ENCODE measurements around the gene PPOX. TPM values are rescaled to one million over a fixed set of nuclear protein-coding genes. Genes with fewer than 3 reads are reported as not detected.

PPOX gene
- total RNA-seq, 1 experiment from 2014 or later = 24.2 TPM

- RAD21 ChIA-PET (ENCODE audit: low non-redundant PET in 1 of 2, low total read pairs in 2 of 2, uncharacterized antibody in 2 of 2, unreplicated experiment in 2 of 2) = no interaction called here
- Histone ChIP-seq H3K9me2 (ENCODE audit: insufficient read depth) (no peaks in the 10 kb centered on the region), H3K4me1 (ENCODE audit: control insufficient read depth in 1 of 2, insufficient read depth in 2 of 2, low read length in 2 of 2) (peaks cover 10 to 30% of the 10 kb centered on the region in 2 experiments; a peak in 3 of 4 replicates), H4K20me1 (ENCODE audit: insufficient read depth) (no peaks in the 10 kb centered on the region), H3K4me3 (replicated peaks in 1 of 2; ENCODE audit: low read depth in 1 of 2, low read length in 2 of 2) (no peak overlapping the region), H3K27me3 (ENCODE audit: insufficient read depth, low read length) (no peaks in the 10 kb centered on the region), H3K9me3 (ENCODE audit: control insufficient read depth in 1 of 2, insufficient read depth in 1 of 2, low read depth in 1 of 2, low read length in 2 of 2) (no peaks in the 10 kb centered on the region), H3K27ac (ENCODE audit: low read depth, low read length) (peak overlapping the region; percentile 53; the same call in 1 of the 2 replicates), H3K79me2 (ENCODE audit: insufficient read depth, low read length) (peaks cover 16% of the 10 kb centered on the region; the same call in 1 of the 2 replicates), H2AFZ (ENCODE audit: low read depth, low read length, poor library complexity, severe bottlenecking) (no peak overlapping the region), H3K9ac (ENCODE audit: low read length) (no peak overlapping the region), H3K4me2 (ENCODE audit: low read length) (no peak overlapping the region), H3K36me3 (ENCODE audit: control insufficient read depth in 1 of 2, insufficient read depth in 2 of 2, low read length in 2 of 2) (peaks cover 0 to 10% of the 10 kb centered on the region in 2 experiments; a peak in 1 of 4 replicates)
- ATAC-seq (no peak), DNase-seq (ENCODE audit: low read depth, low spot score) (no peak)
- no peak for TF ChIP-seq FOSL1 (IDR thresholded peaks at IDR 0.05; ENCODE audit: low read depth)
- no peak for TF ChIP-seq JUND (IDR thresholded peaks at IDR 0.05)
- TF ChIP-seq ELF1 (IDR thresholded peaks at IDR 0.05; ENCODE audit: borderline replicate concordance, low read depth) = no peak
- no peak for TF ChIP-seq SP1 (IDR thresholded peaks at IDR 0.05; ENCODE audit: low read depth)
- TF ChIP-seq ZNF274 (IDR thresholded peaks at IDR 0.05; ENCODE audit: low read depth, low read length) = no peak
- TF ChIP-seq EZH2phosphoT487 (IDR thresholded peaks at IDR 0.05; ENCODE audit: borderline replicate concordance) = no peak
- no peak for TF ChIP-seq SIN3A (IDR thresholded peaks at IDR 0.05; ENCODE audit: low read depth)
- TF ChIP-seq YY1 (IDR thresholded peaks at IDR 0.05; ENCODE audit: extremely low read depth, insufficient replicate concordance, low read depth, low read length) = no peak
- TF ChIP-seq CBX3 (IDR thresholded peaks at IDR 0.05; ENCODE audit: low read depth) = no peak
- TF ChIP-seq SRF (IDR thresholded peaks at IDR 0.05; ENCODE audit: low read depth) = no peak
- no peak for TF ChIP-seq POLR2AphosphoS5 (IDR thresholded peaks at IDR 0.05; ENCODE audit: low read depth, low read length)
- TF ChIP-seq RAD21 (IDR thresholded peaks at IDR 0.05; ENCODE audit: low read depth) = no peak
- no peak for TF ChIP-seq EZH2 (IDR thresholded peaks at IDR 0.05)
- CTCF ChIA-PET = no interaction called here
- BruUV-seq (replicated peaks) = no TSS peak
- POLR2A ChIA-PET = interaction anchor here (1.3 to 1.5 kb wide), 2 partner anchors 8 to 25 kb away, joined by 4 to 6 read pairs; partner anchors contain the start of genes DEDD and PPOX
- intact Hi-C loops (cut with micrococcal nuclease) = no loop called here
Observed at GRCh38 chr1:161157867-161158266, 8.4 kb upstream of the PPOX start.
